C4-2B (cell line): Measurements from ENCODE around the gene NAV3.
A peak's percentile ranks its signal among the peaks of the same experiment; 100 is the strongest.

Experiments used
- H3K27ac ChIP-seq: fragments of 450-650 bp; 2 replicates; pipeline ENCODE4 v1.5.1; 2017
- CTCF ChIP-seq: fragments of 450-650 bp; conservative IDR thresholded peaks from 2 replicates; pipeline ENCODE4 v1.5.1; 2017; ENCODE audit warnings: mild to moderate bottlenecking
- ZFX ChIP-seq: fragments of 450-650 bp; IDR thresholded peaks from 2 replicates; pipeline ENCODE4 v1.6.1; 2017

Gene NAV3

GRCh38 chr12:78220811-78221210 lies 390.1 kb downstream of the NAV3 start:
- no peak overlapping the region for H3K27ac ChIP-seq
- TF ChIP-seq CTCF (no peak), ZFX (no peak)

- TF ChIP-seq CTCF (no peak), ZFX (no peak)
- H3K27ac ChIP-seq, result no peak overlapping the region
These were observed 393.5 kb downstream of the NAV3 start for GRCh38 chr12:78224154-78224553.

- TF ChIP-seq CTCF (no peak), ZFX (no peak)
- no peak overlapping the region for H3K27ac ChIP-seq
These were observed 396.1 kb downstream of the NAV3 start for GRCh38 chr12:78226763-78227162.

- no peak overlapping the region for H3K27ac ChIP-seq
- TF ChIP-seq CTCF (peak; percentile 84), ZFX (no peak)
These were observed 399.0 kb downstream of the NAV3 start for GRCh38 chr12:78229591-78230101.

- no peak for TF ChIP-seq CTCF
- TF ChIP-seq ZFX, result no peak
- no peak overlapping the region for H3K27ac ChIP-seq
These were observed 402.1 kb downstream of the NAV3 start for GRCh38 chr12:78232756-78233155.

GRCh38 chr12:78236264-78236663 lies 405.6 kb downstream of the NAV3 start:
- TF ChIP-seq CTCF, result no peak
- TF ChIP-seq ZFX, result no peak
- no peak overlapping the region for H3K27ac ChIP-seq

GRCh38 chr12:78239544-78239943 lies 408.9 kb downstream of the NAV3 start:
- H3K27ac ChIP-seq, result no peak overlapping the region
- TF ChIP-seq CTCF (no peak), ZFX (no peak)
